K562 (cell line): ENCODE measurements around the gene RMND5B. TPM values are rescaled to one million over a fixed set of nuclear protein-coding genes. Genes with fewer than 3 reads are reported as not detected.

Source experiments
- ATAC-seq: fragments of 200-7000 bp; cut with Tn5 transposase; 3 replicates; pipeline ENCODE4 v1.9.1; 2020; ENCODE audit warnings: moderate library complexity
- BruUV-seq: library from RNA; stranded (reverse); fragments of 400-500 nt; replicated peaks from 2 replicates; lab custom pipeline; 2021; lab: Mats Ljungman, UMichigan
- CTCF ChIA-PET: fragments of 300-600 bp; formaldehyde crosslinking; extraction: SDS; loops from one replicate; lab custom pipeline; 2021; ENCODE audit warnings: low intra/inter-chr PET ratio; lab: Yijun Ruan, JAX
- POLR2A ChIA-PET: fragments of 300-600, 350-650 bp; sonication (Branson Sonifier 250); formaldehyde crosslinking; extraction: SDS; loops from one replicate; lab custom pipeline; 2021; ENCODE audit warnings: antibody characterized with exemption, inconsistent platforms; lab: Yijun Ruan, JAX
- DNase-seq, 4 experiments: peaks; one replicate each; pipeline versions ENCODE4 v3.0.0 to v3.0.0-alpha.2; 2011 to 2018; ENCODE audit warnings: low spot score in 3 of 4, mixed read lengths in 3 of 4; ENCODE audit errors: extremely low read depth in 1 of 4
- FAIRE-seq: peaks from 2 replicates; lab custom pipeline; 2011; peaks lifted over from hg19 to GRCh38; lab: Jason Lieb, UNC
- H2AFZ ChIP-seq: 2 replicates; pipeline ENCODE4 v1.6.0; 2011; ENCODE audit warnings: low read depth, low read length, control low read depth, inconsistent platforms
- H3K27ac ChIP-seq: fragments of 200-600 bp; 3 replicates; pipeline ENCODE4 v1.8.0; 2011; ENCODE audit warnings: low read depth, mild to moderate bottlenecking, control low read depth, inconsistent platforms, low read length, moderate library complexity, mixed read lengths; ENCODE audit errors: extremely low read depth
- H3K27me3 ChIP-seq, 2 experiments: fragments of 300-600 bp in 1 of 2; 2 replicates in 1 of 2; 3 replicates in 1 of 2; pipeline versions ENCODE4 v1.6.0 to v1.8.0; 2011; ENCODE audit warnings: inconsistent platforms in 2 of 2, low read length in 2 of 2, mild to moderate bottlenecking in 1 of 2, mixed read lengths in 1 of 2, moderate library complexity in 1 of 2; ENCODE audit not compliant: control insufficient read depth in 2 of 2, insufficient read depth in 2 of 2
- H3K36me3 ChIP-seq: fragments of 300-600 bp; 3 replicates; pipeline ENCODE4 v1.8.0; 2011; ENCODE audit warnings: mild to moderate bottlenecking, low read length, inconsistent platforms; ENCODE audit not compliant: control insufficient read depth, insufficient read depth
- H3K4me1 ChIP-seq, 2 experiments: fragments of 200-600 bp in 1 of 2; replicated peaks in 1 of 2; 2 replicates in 1 of 2; 3 replicates in 1 of 2; pipeline versions ENCODE4 v1.5.1 to v1.8.0; 2011; ENCODE audit warnings: inconsistent platforms in 2 of 2, low read length in 2 of 2, mild to moderate bottlenecking in 1 of 2, mixed read lengths in 1 of 2, moderate library complexity in 1 of 2; ENCODE audit not compliant: control insufficient read depth in 2 of 2, insufficient read depth in 2 of 2
- H3K4me2 ChIP-seq: 2 replicates; pipeline ENCODE4 v1.6.1; 2011; ENCODE audit warnings: low read length, control low read depth, inconsistent platforms, mixed read lengths; ENCODE audit not compliant: insufficient read depth
- H3K4me3 ChIP-seq: fragments of 200-600 bp; sonication (generic), shearing (Covaris generic); 2 replicates; pipeline ENCODE4 v1.5.1; 2016; ENCODE audit warnings: control low read depth, inconsistent platforms
- H3K79me2 ChIP-seq: fragments of 200-600 bp; 3 replicates; pipeline ENCODE4 v1.8.0; 2011; ENCODE audit warnings: low read length, inconsistent platforms; ENCODE audit not compliant: control insufficient read depth, insufficient read depth
- H3K9ac ChIP-seq, 2 experiments: 2 replicates each; pipeline versions ENCODE4 v1.6.0 to v1.6.1; 2011; ENCODE audit warnings: low read depth in 2 of 2, low read length in 2 of 2, control low read depth in 1 of 2, inconsistent platforms in 1 of 2, mild to moderate bottlenecking in 1 of 2, mixed read lengths in 1 of 2; ENCODE audit not compliant: insufficient read depth in 1 of 2
- H3K9me1 ChIP-seq: one replicate; pipeline ENCODE4 v1.6.0; 2011; ENCODE audit warnings: inconsistent platforms, mild to moderate bottlenecking, low read length, moderate library complexity; ENCODE audit not compliant: control insufficient read depth, insufficient read depth
- H3K9me3 ChIP-seq: replicated peaks from 2 replicates; pipeline ENCODE4 v1.5.1; 2011; ENCODE audit warnings: low read depth, low read length, inconsistent platforms; ENCODE audit not compliant: control insufficient read depth, insufficient read depth
- H4K20me1 ChIP-seq: replicated peaks from 2 replicates; pipeline ENCODE4 v1.6.1; 2011; ENCODE audit warnings: low read length, inconsistent platforms, mixed read lengths; ENCODE audit not compliant: control insufficient read depth, insufficient read depth
- BRF1 ChIP-seq: IDR thresholded peaks from 3 replicates; pipeline ENCODE4 v1.6.1; 2011; ENCODE audit warnings: borderline replicate concordance, mild to moderate bottlenecking; ENCODE audit not compliant: insufficient read length; ENCODE audit errors: extremely low read depth
- MEF2D ChIP-seq: conservative IDR thresholded peaks from 2 replicates; pipeline ENCODE4 v1.6.1; 2016; ENCODE audit warnings: low read depth, missing genetic modification characterization, missing compliant biosample characterization
- NRF1 ChIP-seq, 2 experiments: fragments of 450-650 bp; IDR thresholded peaks in 1 of 2; conservative IDR thresholded peaks in 1 of 2; 2 replicates each; pipeline ENCODE4 v1.6.1; 2014; ENCODE audit warnings: mild to moderate bottlenecking in 2 of 2
- ZNF512 ChIP-seq: IDR thresholded peaks from 2 replicates; pipeline ENCODE4 v1.6.1; 2016; ENCODE audit warnings: missing genetic modification characterization, missing compliant biosample characterization
- ZNF766 ChIP-seq: fragments of 200-800 bp; sonication (Bioruptor generic); conservative IDR thresholded peaks from 2 replicates; pipeline ENCODE4 v1.6.1; 2016; ENCODE audit warnings: missing genetic modification characterization, missing compliant biosample characterization
- WGBS: fragments of 100-300 bp; shearing (Covaris generic); methylation state at CpG from one replicate; pipeline ENCODE4 v1.1.6; 2016; ENCODE audit warnings: low coverage, mixed read lengths; ENCODE audit not compliant: insufficient coverage; ENCODE audit errors: missing lambda C conversion rate; 5-methylcytosine and 5-hydroxymethylcytosine counted together
- in situ Hi-C: fragments of 300-500 bp; cut with MboI; formaldehyde crosslinking; loops from 4 replicates; pipeline ENCODE4 v1.15.0; 2018; ENCODE audit warnings: inconsistent platforms, mixed read lengths
- intact Hi-C: fragments of 100-400 bp; cut with micrococcal nuclease; formaldehyde crosslinking; loops from 2 replicates; pipeline ENCODE4 v1.14.2; 2022
- polyA plus RNA-seq, 8 experiments: library from polyadenylated mRNA; depleted of rRNA in 4 of 8; stranded (reverse) in 5 of 8; unstranded in 3 of 8; fragments of >200 nt; fragmentation: Nextera tagmentation in 2 of 8; fragmentation: Illumina TruSeq in 1 of 8; extraction: Ambion mirVana in 2 of 8; extraction: Trizol in 1 of 8; gene quantifications; 2 replicates each; pipeline versions ENCODE4 v1.2.1 to v1.2.3, GENCODE V29; 2011 to 2014; ENCODE audit warnings: inconsistent platforms in 1 of 8, missing spikeins in 1 of 8
- total RNA-seq, 7 experiments: library from RNA; depleted of rRNA in 6 of 7; stranded (reverse); fragments of >200 nt in 6 of 7; fragmentation: Illumina TruSeq in 2 of 7; extraction: Trizol in 2 of 7; gene quantifications; 2 replicates each; pipeline versions ENCODE4 v1.2.1 to v1.2.3, GENCODE V29; 2011 to 2021; ENCODE audit warnings: low replicate concordance in 1 of 7

The RMND5B gene
- total and polyA plus RNA-seq, 9 of the 15 experiments (the other 6 are each of a cell fraction or from before 2014, with no cell fraction given), result 2.6 to 57.0 (median 28.3) TPM

- TF ChIP-seq NRF1 (conservative IDR thresholded peaks at IDR 0.05 in 1 of 2, IDR thresholded peaks at IDR 0.05 in 1 of 2) (no peak), ZNF512 (tag) (peak; percentile 91), MEF2D (tag) (no peak)
These were observed 61.4 kb downstream of the RMND5B start (continued) for GRCh38 chr5:178192244-178192643.

- Histone ChIP-seq H3K36me3 (no peaks in the 10 kb centered on the region), H4K20me1 (no peaks in the 10 kb centered on the region), H3K4me3 (no peak overlapping the region), H3K4me1 (peaks cover 0 to 8% of the 10 kb centered on the region in 2 experiments; a peak in 2 of 5 replicates), H3K79me2 (no peaks in the 10 kb centered on the region), H3K9ac (no peak overlapping the region), H3K9me1 (no peaks in the 10 kb centered on the region), H3K27ac (no peak overlapping the region), H3K4me2 (no peak overlapping the region), H2AFZ (0 out of 2 replicates have a peak overlapping the region, but pooled peaks have one; percentile 16), H3K9me3 (no peaks in the 10 kb centered on the region; the same call in 1 of the 2 replicates), H3K27me3 (peaks cover 5 to 16% of the 10 kb centered on the region in 2 experiments; a peak in 3 of 5 replicates)
- intact Hi-C loops, result no loop called here
- BruUV-seq, result no TSS peak
- DNase-seq, result peak in 1 of 4 experiments; percentile 3
- in situ Hi-C loops, result no loop called here
- CTCF ChIA-PET, result interaction anchor here (0.6 kb wide), 1 partner anchor 123 kb away, joined by 3 read pairs; no protein-coding TSS in a partner anchor
- ATAC-seq, result no peak
- no peak for FAIRE-seq
- POLR2A ChIA-PET, result interaction anchor here (0.9 kb wide), 1 partner anchor 12 kb away, joined by 3 read pairs; the partner anchor contains the start of gene HNRNPAB
- TF ChIP-seq BRF1 (no peak), ZNF766 (CRISPR knock-in tag) (peak; percentile 99)
- WGBS, result 31% methylated on average over 7 of the region's 7 CpGs
These were observed 62.0 kb downstream of the RMND5B start for GRCh38 chr5:178192787-178193186.
